PC-3 (cell line): ENCODE data around the gene THOC6.

ENCODE experiments used
- CTCF ChIP-seq: fragments of 300-600 bp; sonication (generic); conservative IDR thresholded peaks from 2 replicates; pipeline ENCODE4 v1.5.1; 2017; ENCODE audit warnings: antibody characterized with exemption, low read depth, mild to moderate bottlenecking, low read length
- EZH2 ChIP-seq: fragments of 300-600 bp; sonication (generic); IDR thresholded peaks from one replicate; pipeline ENCODE4 v1.6.1; 2017; ENCODE audit warnings: antibody characterized with exemption, mild to moderate bottlenecking, low read length; ENCODE audit not compliant: unreplicated experiment

GRCh38 chr16:3023415-3023668 lies 493 bp upstream of the THOC6 start:
- no peak for TF ChIP-seq CTCF
- no peak for TF ChIP-seq EZH2
